ENCODE results near the gene LITAFD.

GRCh38 chr16:8912793-8913192 is 30.6 kb downstream of the LITAFD start:
- TF ChIP-seq POLR2A (IDR thresholded peaks at IDR 0.05; ENCODE audit: low read length) (no peak), GATA1 (IDR thresholded peaks at IDR 0.05; ENCODE audit: low read depth, low read length) (no peak)
